Chondrocyte (in vitro differentiated cells): ENCODE results near the gene SLC1A3. TPM values are rescaled to one million over a fixed set of nuclear protein-coding genes. Genes with fewer than 3 reads are reported as not detected.

Experiments used
- DNase-seq: peaks from one replicate; pipeline ENCODE4 v3.0.0; 2021; ENCODE audit warnings: mixed read lengths, low spot score
- H3K27ac Mint-ChIP-seq: one replicate; pipeline ENCODE4 v1.8.0; 2021; ENCODE audit warnings: mild to moderate bottlenecking, moderate library complexity, mixed read lengths; ENCODE audit not compliant: unreplicated experiment
- H3K27me3 Mint-ChIP-seq: 2 replicates; pipeline ENCODE4 v1.8.0; 2021; ENCODE audit warnings: low read depth, mixed read lengths
- H3K36me3 Mint-ChIP-seq: 2 replicates; pipeline ENCODE4 v1.8.0; 2021; ENCODE audit warnings: low read depth, mixed read lengths
- H3K4me1 Mint-ChIP-seq: 2 replicates; pipeline ENCODE4 v1.8.0; 2021; ENCODE audit warnings: low read depth, mild to moderate bottlenecking, mixed read lengths
- H3K4me3 Mint-ChIP-seq: one replicate; pipeline ENCODE4 v1.8.0; 2021; ENCODE audit warnings: mild to moderate bottlenecking, moderate library complexity, mixed read lengths; ENCODE audit not compliant: unreplicated experiment
- H3K9me3 Mint-ChIP-seq: 2 replicates; pipeline ENCODE4 v1.8.0; 2021; ENCODE audit warnings: low read depth, mixed read lengths
- CTCF ChIP-seq: fragments of 200-600 bp; sonication (generic); IDR thresholded peaks from 2 replicates; pipeline ENCODE4 v1.5.0; 2021; ENCODE audit warnings: antibody characterized with exemption, mild to moderate bottlenecking, moderate library complexity
- total RNA-seq: library from RNA; stranded (reverse); gene quantifications from 3 replicates; pipeline ENCODE4 v1.2.1, GENCODE V29; 2021

Gene SLC1A3
- total RNA-seq, 1 donor from 2014 or later, result 1.8 TPM

- Mint-ChIP-seq H3K4me1 (peaks cover 32% of the 10 kb centered on the region), H3K36me3 (no peaks in the 10 kb centered on the region), H3K27me3 (no peaks in the 10 kb centered on the region), H3K4me3 (no peak overlapping the region), H3K9me3 (no peaks in the 10 kb centered on the region), H3K27ac (peak overlapping the region; percentile 85)
- DNase-seq, result no peak
- no peak for TF ChIP-seq CTCF
These were observed 85.4 kb downstream of the SLC1A3 start for GRCh38 chr5:36691696-36692371.

- no peaks in the 10 kb centered on the region for H3K36me3 Mint-ChIP-seq
- H3K4me3 Mint-ChIP-seq, result peak overlapping the region; percentile 50
- peaks cover 32% of the 10 kb centered on the region for H3K4me1 Mint-ChIP-seq
- peak; percentile 87 for TF ChIP-seq CTCF
- H3K27ac Mint-ChIP-seq, result peak overlapping the region; percentile 45
- H3K9me3 Mint-ChIP-seq, result no peaks in the 10 kb centered on the region
- DNase-seq, result no peak
- peaks cover 6% of the 10 kb centered on the region for H3K27me3 Mint-ChIP-seq
These were observed 86.7 kb downstream of the SLC1A3 start for GRCh38 chr5:36692791-36693763.

GRCh38 chr5:36694351-36694750 is 87.9 kb downstream of the SLC1A3 start:
- Mint-ChIP-seq H3K4me3 (no peak overlapping the region), H3K27ac (no peak overlapping the region), H3K9me3 (no peaks in the 10 kb centered on the region), H3K4me1 (peaks cover 33% of the 10 kb centered on the region), H3K27me3 (peaks cover 9% of the 10 kb centered on the region), H3K36me3 (no peaks in the 10 kb centered on the region)
- no peak for DNase-seq
- no peak for TF ChIP-seq CTCF

- no peaks in the 10 kb centered on the region for H3K36me3 Mint-ChIP-seq
These were observed 89.8 kb downstream of the SLC1A3 start for GRCh38 chr5:36696059-36696673.

More at GRCh38 chr5:36696059-36696673, 89.8 kb downstream of the SLC1A3 start:
- DNase-seq, result no peak
- TF ChIP-seq CTCF, result peak; percentile 87
- H3K27me3 Mint-ChIP-seq, result peaks cover 14% of the 10 kb centered on the region
- no peak overlapping the region for H3K4me3 Mint-ChIP-seq
- H3K4me1 Mint-ChIP-seq, result peaks cover 27% of the 10 kb centered on the region
- H3K27ac Mint-ChIP-seq, result no peak overlapping the region
- H3K9me3 Mint-ChIP-seq, result no peaks in the 10 kb centered on the region
